KMS-11 (cell line): ENCODE results near the gene LAG3.

Source experiments
- H2AFZ ChIP-seq: fragments of 200-600 bp; sonication (generic); 2 replicates; pipeline ENCODE4 v1.6.1; 2016; ENCODE audit warnings: antibody characterized with exemption, mixed run types, low read depth
- H3K27ac ChIP-seq: fragments of 200-600 bp; sonication (generic); 2 replicates; pipeline ENCODE4 v1.6.1; 2016; ENCODE audit warnings: mild to moderate bottlenecking, mixed run types
- H3K27me3 ChIP-seq: fragments of 200-600 bp; sonication (generic); 2 replicates; pipeline ENCODE4 v1.6.1; 2017; ENCODE audit warnings: mild to moderate bottlenecking, low read depth, mixed run types, moderate library complexity; ENCODE audit not compliant: insufficient read depth
- H3K36me3 ChIP-seq: fragments of 200-600 bp; sonication (generic); 2 replicates; pipeline ENCODE4 v1.6.1; 2017; ENCODE audit warnings: mild to moderate bottlenecking, mixed run types; ENCODE audit not compliant: insufficient read depth
- H3K4me1 ChIP-seq: fragments of 200-600 bp; sonication (generic); 2 replicates; pipeline ENCODE4 v1.6.1; 2016; ENCODE audit warnings: mild to moderate bottlenecking, low read depth, mixed run types; ENCODE audit not compliant: poor library complexity, severe bottlenecking
- H3K4me2 ChIP-seq: fragments of 200-600 bp; sonication (generic); 2 replicates; pipeline ENCODE4 v1.7.0; 2016; ENCODE audit warnings: mild to moderate bottlenecking, mixed run types
- H3K4me3 ChIP-seq: fragments of 200-600 bp; sonication (generic); IDR thresholded peaks from 2 replicates; pipeline ENCODE4 v1.6.1; 2017; ENCODE audit warnings: low read depth, low read length, mixed read lengths; ENCODE audit not compliant: insufficient read depth
- H3K79me2 ChIP-seq: fragments of 200-600 bp; sonication (generic); 2 replicates; pipeline ENCODE4 v1.6.1; 2016; ENCODE audit warnings: low read depth, mixed run types; ENCODE audit not compliant: insufficient read depth
- H3K9ac ChIP-seq: fragments of 200-600 bp; sonication (generic); 2 replicates; pipeline ENCODE4 v1.6.1; 2016; ENCODE audit warnings: mild to moderate bottlenecking, mixed run types
- H4K20me1 ChIP-seq: fragments of 200-600 bp; sonication (generic); 2 replicates; pipeline ENCODE4 v1.6.1; 2016; ENCODE audit warnings: mild to moderate bottlenecking, mixed run types; ENCODE audit not compliant: insufficient read depth
- TF ChIP-seq, protein P1 (sequence below): fragments of 200-600 bp; sonication (generic); conservative IDR thresholded peaks from 2 replicates; pipeline ENCODE4 v1.6.1; 2017; ENCODE audit warnings: low read depth, mild to moderate bottlenecking, antibody characterized with exemption, low read length, moderate library complexity, mixed read lengths

The LAG3 gene

GRCh38 chr12:6766651-6767349, 5.5 kb upstream of the LAG3 start:
- no peaks in the 10 kb centered on the region for H4K20me1 ChIP-seq
- H3K4me1 ChIP-seq: peaks cover 27% of the 10 kb centered on the region
- TF ChIP-seq, protein P1, sequence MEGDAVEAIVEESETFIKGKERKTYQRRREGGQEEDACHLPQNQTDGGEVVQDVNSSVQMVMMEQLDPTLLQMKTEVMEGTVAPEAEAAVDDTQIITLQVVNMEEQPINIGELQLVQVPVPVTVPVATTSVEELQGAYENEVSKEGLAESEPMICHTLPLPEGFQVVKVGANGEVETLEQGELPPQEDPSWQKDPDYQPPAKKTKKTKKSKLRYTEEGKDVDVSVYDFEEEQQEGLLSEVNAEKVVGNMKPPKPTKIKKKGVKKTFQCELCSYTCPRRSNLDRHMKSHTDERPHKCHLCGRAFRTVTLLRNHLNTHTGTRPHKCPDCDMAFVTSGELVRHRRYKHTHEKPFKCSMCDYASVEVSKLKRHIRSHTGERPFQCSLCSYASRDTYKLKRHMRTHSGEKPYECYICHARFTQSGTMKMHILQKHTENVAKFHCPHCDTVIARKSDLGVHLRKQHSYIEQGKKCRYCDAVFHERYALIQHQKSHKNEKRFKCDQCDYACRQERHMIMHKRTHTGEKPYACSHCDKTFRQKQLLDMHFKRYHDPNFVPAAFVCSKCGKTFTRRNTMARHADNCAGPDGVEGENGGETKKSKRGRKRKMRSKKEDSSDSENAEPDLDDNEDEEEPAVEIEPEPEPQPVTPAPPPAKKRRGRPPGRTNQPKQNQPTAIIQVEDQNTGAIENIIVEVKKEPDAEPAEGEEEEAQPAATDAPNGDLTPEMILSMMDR: peak; percentile 36; the same call in 1 of the 2 replicates
- H3K79me2 ChIP-seq: no peaks in the 10 kb centered on the region
- H2AFZ ChIP-seq: peak overlapping the region; percentile 81
- no peaks in the 10 kb centered on the region for H3K36me3 ChIP-seq
- H3K27ac ChIP-seq: no peak overlapping the region
- H3K4me3 ChIP-seq: no peak overlapping the region
- peaks cover 10% of the 10 kb centered on the region; the same call in 1 of the 2 replicates for H3K27me3 ChIP-seq
- peak overlapping the region; percentile 32; the same call in 1 of the 2 replicates for H3K9ac ChIP-seq
- H3K4me2 ChIP-seq: peak overlapping the region; percentile 68

GRCh38 chr12:6767353-6768319, 4.7 kb upstream of the LAG3 start:
- peak overlapping the region; percentile 81 for H2AFZ ChIP-seq

DNA sequence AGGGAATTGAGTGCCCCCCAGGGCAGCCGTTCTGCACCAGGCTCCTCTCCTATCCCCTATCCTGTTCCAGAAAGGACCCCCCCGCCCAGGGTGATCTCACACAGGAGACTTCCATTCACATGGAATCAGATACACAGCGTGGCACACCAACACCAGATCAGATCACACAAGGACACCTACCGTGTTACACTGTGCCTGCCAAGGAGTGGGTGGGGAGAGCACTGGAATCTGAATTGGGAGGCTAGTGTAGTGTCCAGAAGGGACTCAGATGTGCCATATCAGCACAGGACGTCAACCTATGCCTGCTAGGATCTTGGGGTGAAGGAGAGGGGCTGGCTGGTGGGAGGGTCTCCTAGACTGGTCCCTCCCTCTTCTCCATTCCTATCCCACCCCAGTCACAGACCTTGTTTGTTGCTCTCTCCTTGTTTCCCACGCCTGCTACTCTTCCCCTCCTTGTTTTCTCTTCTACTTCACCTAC, 3.8 kb upstream of the LAG3 start:
- no peak overlapping the region for H3K27ac ChIP-seq
- H3K79me2 ChIP-seq: no peaks in the 10 kb centered on the region
- H3K4me2 ChIP-seq: no peak overlapping the region
- no peak overlapping the region for H3K4me3 ChIP-seq
- TF ChIP-seq, protein P1: no peak
- H3K9ac ChIP-seq: no peak overlapping the region
- no peak overlapping the region for H2AFZ ChIP-seq
- no peaks in the 10 kb centered on the region for H4K20me1 ChIP-seq
- peaks cover 25% of the 10 kb centered on the region for H3K4me1 ChIP-seq
- peaks cover 10% of the 10 kb centered on the region; the same call in 1 of the 2 replicates for H3K27me3 ChIP-seq
- no peaks in the 10 kb centered on the region for H3K36me3 ChIP-seq

More at GRCh38 chr12:6767353-6768319, 4.7 kb upstream of the LAG3 start:
- Histone ChIP-seq H3K27me3 (peaks cover 10% of the 10 kb centered on the region; the same call in 1 of the 2 replicates), H3K4me2 (peak overlapping the region; percentile 68), H3K79me2 (no peaks in the 10 kb centered on the region), H3K9ac (peak overlapping the region; percentile 32; the same call in 1 of the 2 replicates), H3K27ac (no peak overlapping the region), H4K20me1 (no peaks in the 10 kb centered on the region), H3K4me1 (peaks cover 27% of the 10 kb centered on the region), H3K36me3 (no peaks in the 10 kb centered on the region), H3K4me3 (no peak overlapping the region)
- TF ChIP-seq, protein P1: no peak

GRCh38 chr12:6768990-6769389, 3.3 kb upstream of the LAG3 start:
- H3K27me3 ChIP-seq: peaks cover 10% of the 10 kb centered on the region; the same call in 1 of the 2 replicates
- H2AFZ ChIP-seq: no peak overlapping the region
- no peak overlapping the region for H3K4me2 ChIP-seq
- no peak overlapping the region for H3K9ac ChIP-seq
- no peaks in the 10 kb centered on the region for H3K36me3 ChIP-seq
- H3K79me2 ChIP-seq: no peaks in the 10 kb centered on the region
- TF ChIP-seq, protein P1: no peak
- H3K27ac ChIP-seq: no peak overlapping the region
- no peaks in the 10 kb centered on the region for H4K20me1 ChIP-seq
- peaks cover 20% of the 10 kb centered on the region for H3K4me1 ChIP-seq
- no peak overlapping the region for H3K4me3 ChIP-seq
